G401.6 (cell line): ENCODE data around the gene SUFU.
"Not testable (repeated sequence)": the region's sequence is repeated elsewhere in the genome, so short reads cannot be mapped to it uniquely, and the experiment has no call there.

ENCODE experiments used
- FAIRE-seq: peaks from 2 replicates; lab custom pipeline; 2012; peaks lifted over from hg19 to GRCh38; lab: Jason Lieb, UNC

The SUFU gene

DNA sequence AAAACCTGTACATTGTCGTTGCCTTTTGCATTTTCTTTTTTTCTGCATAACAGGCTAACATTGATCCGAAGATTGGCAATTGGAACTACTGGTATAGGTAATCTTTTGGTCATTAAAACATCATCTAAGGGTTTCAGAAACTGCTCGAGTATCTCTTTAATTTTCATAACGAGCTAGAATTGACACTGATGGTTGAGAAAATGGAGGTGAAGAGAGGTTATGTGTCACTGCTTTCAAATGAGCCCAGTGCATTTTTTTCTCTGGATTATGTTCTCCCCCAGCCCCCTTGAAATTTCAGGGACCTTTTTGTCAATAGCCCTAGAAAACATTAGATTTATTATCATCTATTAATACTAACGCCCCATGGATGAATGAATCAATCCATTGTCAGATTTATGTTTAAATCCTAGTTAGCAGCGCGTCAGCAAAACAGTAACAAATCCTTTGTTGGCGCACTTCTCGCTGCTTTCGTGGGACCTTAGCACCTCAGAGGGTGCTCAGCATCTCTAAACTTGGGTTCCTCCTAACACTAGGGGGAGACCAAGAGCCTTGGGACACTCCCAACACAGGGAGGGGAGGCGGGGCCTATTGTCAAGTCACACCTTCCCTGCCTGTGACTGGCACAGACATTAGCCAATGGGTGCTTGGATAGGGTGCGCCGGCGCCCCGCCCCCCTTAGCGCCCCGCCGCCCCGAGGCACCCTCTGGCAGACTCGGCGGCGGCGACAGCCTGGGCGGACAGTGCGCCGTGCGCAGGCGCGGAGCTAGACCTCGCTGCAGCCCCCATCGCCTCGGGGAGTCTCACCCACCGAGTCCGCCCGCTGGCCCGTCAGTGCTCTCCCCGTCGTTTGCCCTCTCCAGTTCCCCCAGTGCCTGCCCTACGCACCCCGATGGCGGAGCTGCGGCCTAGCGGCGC, at the start of gene SUFU:
Gene SUFU, plus strand, starts transcription at position 709 of the 915 bp plus-strand sequence. Its CDS starts 181 bp downstream, at position 890.
- peak; percentile 95 for FAIRE-seq

DNA sequence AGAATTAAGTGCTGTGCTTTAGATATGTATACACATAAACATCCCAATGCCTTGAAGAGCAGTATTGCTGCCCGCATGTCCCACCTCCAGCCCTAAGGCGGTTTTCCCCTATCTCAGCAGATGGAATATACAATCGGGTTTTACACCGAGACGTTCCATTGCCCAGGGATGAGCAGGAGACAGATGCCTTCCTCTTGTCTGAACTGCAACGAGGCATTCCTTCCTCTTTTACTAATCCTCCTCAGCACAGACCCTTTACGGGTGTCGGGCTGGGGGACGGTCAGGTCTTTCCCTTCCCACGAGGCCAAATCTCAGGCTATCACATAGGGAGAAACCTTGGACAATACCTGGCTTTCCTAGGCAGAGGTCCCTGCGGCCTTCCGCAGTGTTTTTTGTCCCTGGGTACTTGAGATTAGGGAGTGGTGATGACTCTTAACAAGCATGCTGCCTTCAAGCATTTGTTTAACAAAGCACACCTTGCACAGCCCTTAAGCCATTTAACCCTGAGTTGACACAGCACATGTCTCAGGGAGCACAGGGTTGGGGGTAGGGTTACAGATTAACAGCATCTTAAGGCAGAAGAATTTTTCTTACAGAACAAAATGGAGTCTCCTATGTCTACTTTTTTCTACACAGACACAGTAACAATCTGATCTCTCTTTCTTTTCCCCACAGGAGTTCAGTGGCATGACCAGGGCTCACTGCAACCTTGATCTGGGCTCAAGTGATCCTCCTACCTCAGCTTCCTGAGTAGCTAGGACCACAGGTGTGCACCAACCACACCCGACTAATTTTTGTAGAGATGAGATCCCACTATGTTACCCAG, 48.9 kb upstream of the SUFU start:
- FAIRE-seq: not testable (repeated sequence)

DNA sequence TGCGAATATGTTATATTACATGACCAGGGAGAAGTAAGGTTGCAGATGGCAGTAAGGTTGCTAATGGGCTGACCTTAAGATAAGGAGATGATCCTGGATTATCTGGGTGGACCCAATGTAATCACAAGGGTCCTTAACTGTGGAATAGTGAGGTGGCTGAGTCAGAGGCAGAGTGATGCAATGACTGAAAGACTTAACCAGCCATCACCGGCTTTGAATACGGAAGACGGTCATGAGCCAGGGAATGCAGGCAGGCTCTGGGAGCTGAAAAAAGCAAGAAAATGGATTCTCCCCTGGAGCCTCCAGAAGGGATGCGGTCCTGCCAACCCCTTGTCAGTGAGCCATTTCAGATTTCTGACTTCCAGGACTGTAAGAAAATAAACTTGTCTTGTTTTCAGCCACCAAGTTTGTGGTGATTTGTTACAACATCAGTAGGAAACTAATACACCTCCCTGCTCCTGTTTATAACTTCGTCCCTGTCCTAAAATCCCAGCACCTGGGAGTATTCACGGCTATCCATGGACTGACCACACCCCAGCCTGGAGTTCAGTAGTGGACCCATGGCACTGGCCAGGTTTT, 47.8 kb upstream of the SUFU start:
- FAIRE-seq: no peak

DNA sequence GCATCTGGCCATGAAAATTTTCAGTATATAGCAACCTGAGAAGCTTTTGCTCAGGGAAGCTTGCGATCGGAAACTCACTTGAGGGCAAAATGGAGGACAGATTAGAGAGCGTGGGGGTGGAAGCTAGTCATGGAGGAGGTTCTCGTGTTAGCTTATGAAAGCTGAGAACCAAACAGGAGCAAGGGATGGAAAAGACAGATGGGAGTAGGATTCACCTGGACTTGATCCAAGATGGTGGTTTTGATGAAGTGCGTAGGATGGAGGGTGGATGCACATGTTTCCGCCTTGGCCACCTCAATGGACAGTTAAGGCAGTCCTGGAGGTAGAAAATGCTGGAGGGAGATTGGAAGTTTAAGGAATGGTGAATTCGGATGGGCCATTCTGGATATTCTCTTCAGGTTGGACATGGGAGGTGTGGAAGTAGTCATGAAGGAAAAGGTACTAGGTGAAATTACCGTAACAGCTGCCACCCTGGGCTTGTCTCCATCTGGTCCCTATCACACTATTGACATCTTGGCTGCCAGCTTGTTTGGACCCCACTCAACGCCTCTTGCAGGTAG, 46.1 kb upstream of the SUFU start:
- FAIRE-seq: no peak

DNA sequence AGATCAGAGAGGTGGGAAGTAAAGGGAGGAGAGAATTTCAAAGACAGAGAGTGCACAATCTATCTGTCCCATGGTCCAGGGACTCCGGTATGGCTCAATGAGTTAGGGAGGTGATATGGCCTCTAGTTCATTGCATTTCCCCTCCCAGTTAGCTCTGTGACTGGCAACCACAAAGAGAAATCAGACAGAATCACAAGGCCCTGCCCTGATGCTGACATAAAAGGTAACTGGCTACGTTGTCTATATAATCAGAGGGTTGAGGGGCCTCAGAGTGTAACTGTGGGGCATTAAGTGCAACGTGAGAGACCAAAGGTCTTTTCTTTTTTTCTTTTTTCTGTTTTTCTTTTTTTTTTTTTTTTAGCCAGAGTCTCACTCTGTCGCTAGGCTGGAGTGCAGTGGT, 45.1 kb upstream of the SUFU start:
- no peak for FAIRE-seq

DNA sequence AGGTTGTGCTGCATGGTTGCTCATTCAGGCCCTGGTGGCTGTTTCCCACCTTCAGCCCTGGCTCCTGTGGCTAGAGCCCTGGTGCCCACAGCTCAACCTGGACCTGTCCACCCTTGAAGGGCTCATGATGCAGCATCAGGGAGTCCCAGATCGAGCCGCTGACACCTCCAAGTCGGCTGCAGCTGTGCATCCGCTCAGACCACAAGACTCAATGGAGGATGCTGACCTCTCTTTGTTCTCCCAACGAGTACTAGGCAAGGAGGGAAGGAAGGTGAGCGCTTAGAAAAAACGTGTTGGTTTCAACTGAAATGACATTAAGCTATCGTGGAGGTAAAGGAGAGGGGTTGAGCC, 43.0 kb upstream of the SUFU start:
- no peak for FAIRE-seq

DNA sequence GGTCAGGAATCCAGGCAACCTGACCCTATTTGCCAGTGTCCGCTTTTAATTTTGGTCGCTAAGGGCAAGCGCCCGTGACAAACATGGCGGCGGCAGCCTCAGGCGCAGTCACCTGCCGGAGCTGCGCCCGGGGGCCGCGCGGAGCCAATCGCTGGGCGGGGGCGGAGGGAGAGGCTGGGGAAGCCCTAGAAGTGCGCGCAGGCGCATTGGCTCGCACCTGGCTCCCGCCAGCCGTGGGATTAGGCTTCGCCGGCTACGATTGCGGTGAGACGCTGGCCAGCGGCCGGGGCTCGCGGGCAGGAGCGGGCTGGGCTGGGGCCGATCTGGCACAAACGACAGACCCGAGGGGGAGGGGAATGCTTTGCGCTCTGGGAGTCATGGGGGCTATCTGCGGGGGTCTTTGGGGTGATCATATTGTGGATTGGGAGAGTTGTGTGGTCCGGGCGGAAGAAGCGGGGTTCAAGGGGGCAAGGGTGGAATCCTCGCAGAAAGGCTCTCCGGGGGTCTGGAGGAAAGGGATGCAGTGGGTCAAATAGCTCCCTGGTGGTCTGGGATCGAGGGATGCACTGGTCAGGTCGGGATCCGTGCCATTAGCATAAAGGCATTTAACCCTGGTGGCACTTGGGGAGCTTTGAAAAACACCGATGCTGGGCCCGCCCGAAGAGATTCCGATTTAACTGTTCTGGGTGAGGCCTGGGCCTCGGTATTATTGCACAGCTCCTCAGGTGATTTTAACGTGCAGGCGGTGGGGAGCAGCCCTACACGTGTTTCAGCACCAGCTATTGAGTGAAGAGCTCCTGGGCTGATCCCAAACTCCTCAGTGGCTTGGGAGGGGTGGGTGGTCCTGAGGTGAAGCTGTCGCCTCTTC, 42.4 kb upstream of the SUFU start:
- FAIRE-seq: peak; percentile 67

DNA sequence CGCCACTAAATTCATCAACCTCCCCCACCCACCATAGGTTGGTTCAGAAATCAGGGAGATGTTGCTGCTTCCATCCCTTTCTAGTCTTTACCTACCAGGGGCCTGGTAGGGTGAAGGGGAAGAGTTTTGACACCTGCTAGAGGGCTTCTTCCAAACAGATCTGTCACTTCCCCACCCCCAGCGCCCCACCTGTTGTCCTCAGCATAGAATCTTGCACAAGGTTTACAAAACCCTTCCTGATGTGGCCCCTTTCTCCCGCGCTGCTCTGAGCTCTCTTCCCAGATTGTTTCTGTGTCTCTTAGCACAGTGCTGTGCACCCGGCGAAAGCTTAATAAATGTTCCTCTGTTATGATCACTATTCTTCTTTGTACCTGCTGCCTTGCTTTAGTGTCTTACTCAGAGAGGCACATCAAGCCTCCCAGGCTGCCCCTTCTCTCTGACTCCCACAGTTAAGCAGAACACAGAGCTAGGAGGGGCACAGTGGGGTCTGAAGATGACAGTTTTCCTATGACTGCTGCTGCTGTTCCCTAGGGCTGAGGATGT, 41.2 kb upstream of the SUFU start:
- no peak for FAIRE-seq

DNA sequence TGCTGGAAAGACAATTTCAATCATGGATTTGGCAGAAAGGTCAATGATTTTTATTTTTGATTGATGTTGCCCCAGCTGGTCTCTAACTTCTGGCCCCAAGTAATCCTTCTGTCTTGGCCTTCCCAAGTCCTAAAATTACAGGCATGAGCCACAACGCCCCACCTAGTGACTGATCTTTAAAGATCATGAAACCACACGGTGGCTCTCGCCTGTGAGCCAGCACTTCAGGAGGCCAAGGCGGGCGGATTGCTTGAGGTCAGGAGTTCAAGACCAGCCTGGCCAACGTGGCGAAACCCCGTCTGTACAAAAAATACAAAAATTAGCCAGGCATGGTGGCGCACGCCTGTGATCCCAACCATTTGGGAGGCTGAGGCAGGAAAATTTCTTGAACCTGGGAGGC, 39.8 kb upstream of the SUFU start:
- FAIRE-seq: no peak

DNA sequence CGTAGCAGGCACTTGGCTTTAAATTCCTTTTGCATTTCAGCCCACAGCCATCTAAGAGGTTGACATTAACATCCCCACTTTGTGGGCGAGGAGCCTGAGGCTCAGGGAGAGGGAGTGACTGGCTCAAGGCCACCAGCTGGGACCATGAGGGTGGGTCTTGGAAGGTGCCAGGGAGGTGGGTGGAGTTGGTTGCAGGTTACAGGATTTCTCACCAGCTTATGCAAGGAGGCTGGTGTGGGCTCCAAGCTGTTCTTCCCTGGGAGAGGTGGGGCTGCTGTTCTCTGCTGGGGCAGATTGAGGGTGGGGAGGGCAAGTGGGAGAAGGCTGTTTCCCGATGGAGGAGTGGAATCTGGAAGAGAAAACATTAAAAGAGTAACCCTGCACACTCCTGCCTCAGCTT, 38.3 kb upstream of the SUFU start:
- no peak for FAIRE-seq

DNA sequence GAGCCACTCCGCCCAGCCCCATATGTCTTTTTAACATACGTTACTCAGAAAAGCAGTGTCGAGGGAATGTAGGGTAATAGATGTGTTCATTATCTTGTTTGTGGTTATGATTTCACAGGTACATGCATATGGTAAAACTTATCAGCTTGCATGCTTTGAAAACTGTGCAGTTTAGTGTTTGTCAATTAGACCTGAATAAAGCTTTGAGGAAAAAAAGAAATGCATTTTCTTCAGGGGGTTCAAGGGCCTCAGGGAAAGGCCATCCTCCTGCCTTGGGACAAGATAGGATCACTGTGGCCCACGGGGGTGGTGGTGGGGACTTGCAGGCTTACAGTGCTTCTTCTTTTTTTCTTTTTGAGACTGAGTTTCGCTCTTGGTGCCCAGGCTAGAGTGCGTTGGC, 36.5 kb upstream of the SUFU start:
- FAIRE-seq: no peak

DNA sequence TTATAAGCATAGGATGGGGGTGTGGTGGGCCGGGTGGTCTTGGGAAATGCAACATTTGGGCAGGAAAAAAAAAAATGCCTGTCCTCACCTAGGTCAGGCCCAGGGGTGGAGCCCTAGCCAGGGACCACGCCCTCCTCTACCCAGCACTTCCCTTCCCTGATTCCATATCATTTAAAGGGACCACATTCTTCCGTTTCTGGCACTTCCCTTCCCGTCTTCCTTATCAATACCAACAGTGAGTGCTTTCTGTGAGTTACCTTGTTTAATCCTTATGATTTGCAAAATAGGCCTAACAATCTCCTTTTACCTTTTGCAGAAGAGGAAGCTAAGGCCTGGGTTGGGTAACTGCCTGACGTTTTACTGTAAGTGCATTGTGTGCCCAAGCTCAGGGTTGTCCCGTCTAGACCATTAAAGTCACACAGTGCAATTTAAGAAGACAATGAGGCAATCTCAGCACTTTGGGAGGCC, 35.8 kb upstream of the SUFU start:
- no peak for FAIRE-seq

DNA sequence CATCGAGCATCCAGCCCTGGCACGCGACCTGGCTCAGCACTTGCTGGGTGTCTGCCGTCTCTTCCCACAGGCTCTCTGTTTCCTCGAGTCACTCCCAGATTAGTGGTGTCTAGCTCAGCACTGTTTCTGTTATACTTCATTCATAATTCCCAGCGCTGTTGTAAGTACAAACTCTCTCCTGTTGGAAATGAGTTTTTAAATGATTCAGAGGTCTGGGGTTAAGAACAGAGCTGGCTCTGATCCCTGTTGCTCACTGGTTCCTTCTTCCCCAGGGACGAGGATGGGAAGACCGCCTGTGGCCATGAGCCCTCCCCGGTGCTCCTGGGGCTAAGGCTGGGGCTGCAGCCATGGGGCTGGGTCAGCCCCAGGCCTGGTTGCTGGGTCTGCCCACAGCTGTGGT, 35.1 kb upstream of the SUFU start:
- no peak for FAIRE-seq

DNA sequence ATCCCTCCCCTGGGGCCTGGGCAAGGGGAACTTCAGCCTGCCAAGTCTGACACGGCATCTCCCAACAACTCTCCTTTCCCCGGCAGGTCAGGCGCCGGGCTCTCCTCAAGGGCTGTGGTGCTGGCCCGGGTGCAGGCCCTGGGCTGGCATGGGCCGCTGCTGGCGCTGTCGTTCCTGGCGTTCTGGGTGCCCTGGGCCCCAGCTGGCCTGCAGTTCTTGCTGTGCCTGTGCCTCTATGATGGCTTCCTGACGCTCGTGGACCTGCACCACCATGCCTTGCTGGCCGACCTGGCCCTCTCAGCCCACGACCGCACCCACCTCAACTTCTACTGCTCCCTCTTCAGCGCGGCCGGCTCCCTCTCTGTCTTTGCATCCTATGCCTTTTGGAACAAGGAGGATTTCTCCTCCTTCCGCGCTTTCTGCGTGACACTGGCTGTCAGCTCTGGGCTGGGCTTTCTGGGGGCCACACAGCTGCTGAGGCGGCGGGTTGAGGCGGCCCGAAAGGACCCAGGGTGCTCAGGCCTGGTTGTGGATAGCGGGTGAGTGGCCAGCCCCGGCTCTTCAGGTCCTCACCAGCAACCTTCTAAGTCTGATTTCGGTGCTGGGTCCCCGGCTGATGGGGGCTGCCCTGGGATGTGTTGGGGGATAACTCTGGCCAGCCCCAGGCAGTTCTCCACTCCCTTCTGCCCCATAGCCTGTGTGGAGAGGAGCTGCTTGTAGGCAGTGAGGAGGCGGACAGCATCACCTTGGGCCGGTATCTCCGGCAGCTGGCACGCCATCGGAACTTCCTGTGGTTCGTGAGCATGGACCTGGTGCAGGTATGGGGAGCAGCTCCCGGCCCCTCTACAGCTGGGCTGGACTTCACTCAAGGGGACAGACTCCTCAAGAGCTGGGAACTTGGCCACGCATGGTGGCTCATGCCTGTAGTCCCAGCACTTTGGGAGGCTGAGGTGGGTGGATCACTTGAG, 32.9 kb upstream of the SUFU start:
- FAIRE-seq: no peak

DNA sequence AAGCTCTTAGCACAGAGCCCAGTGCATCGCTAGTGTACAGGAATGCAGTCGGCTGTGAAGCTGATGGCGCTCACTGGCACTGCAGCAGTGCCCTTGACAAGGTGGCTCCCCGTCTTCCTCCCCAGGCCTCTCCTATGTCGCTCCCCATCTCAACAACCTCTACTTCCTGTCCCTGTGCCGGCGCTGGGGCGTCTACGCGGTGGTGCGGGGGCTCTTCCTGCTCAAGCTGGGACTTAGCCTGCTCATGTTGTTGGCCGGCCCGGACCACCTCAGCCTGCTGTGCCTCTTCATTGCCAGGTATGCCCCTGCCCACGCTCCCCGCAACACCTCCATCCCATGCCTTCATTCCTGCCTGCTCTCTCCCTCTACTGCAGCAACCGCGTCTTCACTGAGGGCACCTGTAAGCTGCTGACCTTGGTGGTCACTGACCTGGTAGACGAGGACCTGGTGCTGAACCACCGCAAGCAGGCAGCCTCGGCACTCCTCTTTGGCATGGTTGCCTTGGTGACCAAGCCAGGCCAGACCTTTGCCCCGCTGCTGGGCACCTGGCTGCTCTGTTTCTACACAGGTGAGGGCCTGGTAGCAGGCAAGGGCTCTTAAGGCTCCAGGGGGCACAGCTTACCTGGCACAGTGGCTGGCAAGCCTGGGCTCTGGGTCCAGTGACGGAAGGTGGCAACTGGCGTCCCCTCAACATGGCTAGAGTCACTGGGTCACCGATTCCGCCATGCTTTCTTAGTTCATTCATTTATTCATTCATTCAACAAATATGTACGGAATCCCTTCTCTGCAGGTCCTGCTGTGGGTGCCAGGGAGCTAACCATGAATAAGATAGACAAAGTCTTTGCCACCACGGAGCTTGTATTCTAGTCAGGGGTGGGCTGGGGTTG, 30.1 kb upstream of the SUFU start:
- no peak for FAIRE-seq

DNA sequence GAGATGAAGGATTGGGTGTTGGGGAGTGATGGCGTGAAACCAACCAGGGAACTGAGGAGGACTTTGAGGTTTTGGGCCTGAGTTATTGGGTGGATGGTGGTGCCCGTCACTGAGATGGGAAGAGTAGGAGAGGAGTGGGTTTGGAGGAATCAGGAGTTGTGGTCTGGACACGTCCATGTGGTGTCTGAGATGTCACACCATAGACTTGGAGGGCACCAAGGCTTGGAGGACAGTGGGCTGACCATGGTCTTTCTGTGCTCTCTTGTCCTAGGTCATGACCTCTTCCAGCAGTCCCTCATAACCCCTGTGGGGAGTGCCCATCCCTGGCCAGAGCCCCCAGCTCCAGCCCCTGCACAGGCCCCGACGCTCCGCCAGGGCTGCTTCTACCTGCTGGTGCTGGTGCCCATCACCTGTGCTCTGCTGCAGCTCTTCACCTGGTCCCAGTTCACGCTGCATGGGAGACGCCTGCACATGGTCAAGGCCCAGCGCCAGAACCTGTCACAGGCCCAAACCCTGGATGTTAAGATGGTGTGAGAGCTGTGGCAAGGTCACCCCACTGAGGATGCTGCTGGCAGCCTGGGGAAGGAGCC, 28.2 kb upstream of the SUFU start:
- FAIRE-seq: no peak

DNA sequence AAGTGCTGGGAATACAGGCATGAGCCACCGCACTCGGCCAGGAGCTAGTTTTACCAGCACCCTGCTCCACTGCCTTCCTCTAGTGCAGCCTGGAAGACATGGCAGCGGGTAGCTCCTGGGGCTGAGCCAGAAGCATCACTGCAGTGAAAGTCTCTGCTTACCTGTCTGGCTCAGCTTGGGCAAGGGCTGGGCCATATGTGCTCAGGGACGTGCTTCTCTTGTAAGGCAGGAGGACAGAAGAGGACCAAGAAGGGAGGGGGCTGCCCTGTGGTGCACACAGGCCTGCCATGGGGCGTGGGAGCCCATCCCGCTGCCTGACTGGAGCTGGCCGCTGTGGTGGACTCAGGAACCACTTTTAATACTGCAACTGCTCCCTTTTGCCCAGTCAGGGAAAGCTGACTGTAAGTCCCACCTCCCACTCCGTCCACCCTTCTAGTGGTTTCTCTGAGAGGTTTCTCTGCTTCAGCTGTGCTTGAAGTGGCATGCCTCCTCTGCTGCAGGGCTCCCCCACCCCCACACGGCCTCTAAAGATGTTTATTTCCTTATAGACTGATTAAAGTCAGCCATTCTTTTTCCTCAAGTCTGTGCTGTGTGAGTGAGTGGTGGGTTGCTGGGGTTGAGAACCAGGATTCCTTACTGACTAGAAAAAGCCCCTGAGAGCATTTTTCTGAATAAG, 27.2 kb upstream of the SUFU start:
- no peak for FAIRE-seq

DNA sequence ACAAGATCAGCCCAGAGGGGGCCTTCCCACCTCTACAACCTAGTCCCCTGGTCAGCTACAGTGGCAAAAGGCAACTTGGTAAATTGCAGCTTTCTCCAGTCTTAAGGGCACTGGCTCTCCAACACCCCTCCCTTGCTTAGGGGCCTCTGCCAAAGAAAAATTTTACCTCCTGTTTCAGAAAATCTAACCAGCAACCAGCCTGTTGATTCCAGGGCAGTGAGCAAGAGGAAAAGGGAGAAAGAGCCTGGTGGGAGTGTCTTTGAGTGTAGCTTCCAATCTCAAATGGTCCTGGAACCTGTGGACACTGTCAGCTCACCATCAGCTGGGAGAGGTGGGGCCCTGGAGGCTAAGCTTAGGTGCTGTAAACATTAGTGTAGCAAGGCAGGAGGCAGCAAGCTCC, 24.1 kb upstream of the SUFU start:
- no peak for FAIRE-seq
